ENCODE measurements around the gene TBXAS1.
A peak's percentile ranks its signal among the peaks of the same experiment; 100 is the strongest.

The TBXAS1 gene

GRCh38 chr7:140031364-140031763 is 202.3 kb downstream of the TBXAS1 start:
- DNase-seq, result no peak

GRCh38 chr7:140033036-140033435 is 204.0 kb downstream of the TBXAS1 start:
- DNase-seq, result no peak

GRCh38 chr7:140033779-140034363 is 204.8 kb downstream of the TBXAS1 start:
- no peak for DNase-seq

- no peak for DNase-seq
These were observed 205.4 kb downstream of the TBXAS1 start for GRCh38 chr7:140034421-140034820.

GRCh38 chr7:140035400-140036223 is 206.5 kb downstream of the TBXAS1 start:
- DNase-seq, result no peak

GRCh38 chr7:140036224-140036962 is 207.3 kb downstream of the TBXAS1 start:
- peak; percentile 20 for DNase-seq

- DNase-seq, result no peak
These were observed 210.0 kb downstream of the TBXAS1 start for GRCh38 chr7:140039066-140039465.

- DNase-seq, result no peak
These were observed 210.8 kb downstream of the TBXAS1 start for GRCh38 chr7:140039896-140040295.

GRCh38 chr7:140041659-140042385 is 212.8 kb downstream of the TBXAS1 start:
- DNase-seq, result no peak

- DNase-seq, result no peak
These were observed 213.3 kb downstream of the TBXAS1 start for GRCh38 chr7:140042386-140042670.

GRCh38 chr7:140044251-140044650 is 215.2 kb downstream of the TBXAS1 start:
- DNase-seq, result no peak

GRCh38 chr7:140045697-140046096 is 216.6 kb downstream of the TBXAS1 start:
- no peak for DNase-seq

- no peak for DNase-seq
These were observed 218.1 kb downstream of the TBXAS1 start for GRCh38 chr7:140047197-140047596.

- no peak for DNase-seq
These were observed 219.1 kb downstream of the TBXAS1 start for GRCh38 chr7:140048138-140048537.

GRCh38 chr7:140048989-140049338 is 219.9 kb downstream of the TBXAS1 start:
- DNase-seq, result no peak

- DNase-seq, result no peak
These were observed 220.4 kb downstream of the TBXAS1 start for GRCh38 chr7:140049339-140050024.

GRCh38 chr7:140050100-140050499 is 221.0 kb downstream of the TBXAS1 start:
- no peak for DNase-seq

GRCh38 chr7:140051820-140052219 is 222.8 kb downstream of the TBXAS1 start:
- DNase-seq, result no peak

- DNase-seq, result peak; percentile 15
These were observed 224.9 kb downstream of the TBXAS1 start for GRCh38 chr7:140053812-140054539.

- DNase-seq, result no peak
These were observed 225.7 kb downstream of the TBXAS1 start for GRCh38 chr7:140054751-140055150.

- no peak for DNase-seq
These were observed 226.8 kb downstream of the TBXAS1 start for GRCh38 chr7:140055833-140056232.
